ENCODE data around the gene DPM2.

Gene DPM2

GRCh38 chr9:127895811-127896210 lies 41.8 kb downstream of the DPM2 start:
- no peak for DNase-seq

GRCh38 chr9:127893392-127893791 lies 44.3 kb downstream of the DPM2 start:
- DNase-seq, result no peak

GRCh38 chr9:127892831-127893230 lies 44.8 kb downstream of the DPM2 start:
- DNase-seq, result no peak

GRCh38 chr9:127890053-127890452 lies 47.6 kb downstream of the DPM2 start:
- DNase-seq, result no peak

- no peak for DNase-seq
Measured at GRCh38 chr9:127887792-127888191, 49.9 kb downstream of the DPM2 start.

GRCh38 chr9:127886401-127886972 lies 51.2 kb downstream of the DPM2 start:
- DNase-seq, result no peak

- DNase-seq, result no peak
Measured at GRCh38 chr9:127885508-127886281, 52.0 kb downstream of the DPM2 start.

All from NCI-H1436 treated with DMSO at 0.1 percent for 48 hours (cell line).